Upper lobe of left lung (tissue), 4 donors: Measurements from ENCODE around the gene DNAJB1.

ENCODE experiments used
- EP300 ChIP-seq, 4 donors: sonication (generic); formaldehyde crosslinking; IDR thresholded peaks; one replicate each; pipeline ENCODE4 v1.5.1; 2017; ENCODE audit warnings: antibody characterized with exemption in 4 of 4, control low read depth in 2 of 4
- POLR2A ChIP-seq, 4 donors: fragments of 450-650 bp; IDR thresholded peaks; one replicate each; pipeline ENCODE4 v1.5.1; 2016 to 2017; ENCODE audit warnings: antibody characterized with exemption in 4 of 4, mild to moderate bottlenecking in 2 of 4
- POLR2AphosphoS5 ChIP-seq, 2 donors: sonication (generic); formaldehyde crosslinking; IDR thresholded peaks; one replicate each; pipeline ENCODE4 v1.5.1; 2017; ENCODE audit warnings: antibody characterized with exemption in 2 of 2
- TF ChIP-seq, protein P1 (sequence below), 6 experiments: fragments of 450-650 bp in 4 of 6; fragments of 200-600 bp in 2 of 6; sonication (generic) in 2 of 6; IDR thresholded peaks; one replicate each; pipeline ENCODE4 v1.5.1; 2016 to 2019; ENCODE audit warnings: antibody characterized with exemption in 6 of 6

DNA sequence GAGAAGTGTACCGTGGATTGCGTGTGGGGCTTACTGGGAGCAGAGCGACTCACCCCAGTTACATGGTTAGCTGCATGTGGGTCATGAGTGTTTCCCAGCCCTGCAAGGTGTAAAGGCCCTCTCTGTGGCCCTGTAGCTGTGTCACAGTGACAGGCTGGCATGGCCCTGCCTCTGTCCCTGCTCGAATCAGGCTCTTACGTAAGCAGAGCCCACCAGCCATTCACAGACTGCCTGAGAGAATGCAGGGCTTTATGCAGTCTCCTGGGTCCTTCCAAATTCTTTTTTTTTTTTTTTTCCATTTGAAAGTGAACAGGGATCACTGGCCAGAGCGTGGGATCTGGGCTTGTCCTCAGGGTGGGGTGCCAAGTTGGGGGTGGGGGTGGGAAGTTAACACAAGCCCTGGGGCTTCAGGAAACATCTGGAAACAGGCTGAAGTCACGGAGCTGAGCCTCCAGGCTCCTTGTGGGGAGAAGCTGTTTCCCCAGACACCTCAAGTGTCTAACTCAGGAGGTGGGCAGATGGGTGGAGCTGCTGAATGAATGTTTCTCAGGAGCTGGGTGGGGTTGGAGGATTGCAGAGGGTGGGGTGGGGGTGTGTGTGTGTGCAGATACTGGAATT lies 24.6 kb upstream of the DNAJB1 start:
- TF ChIP-seq POLR2AphosphoS5 (IDR thresholded peaks at IDR 0.05) (no peak), POLR2A (IDR thresholded peaks at IDR 0.05) (no peak), EP300 (IDR thresholded peaks at IDR 0.05) (no peak)
- TF ChIP-seq, protein P1, sequence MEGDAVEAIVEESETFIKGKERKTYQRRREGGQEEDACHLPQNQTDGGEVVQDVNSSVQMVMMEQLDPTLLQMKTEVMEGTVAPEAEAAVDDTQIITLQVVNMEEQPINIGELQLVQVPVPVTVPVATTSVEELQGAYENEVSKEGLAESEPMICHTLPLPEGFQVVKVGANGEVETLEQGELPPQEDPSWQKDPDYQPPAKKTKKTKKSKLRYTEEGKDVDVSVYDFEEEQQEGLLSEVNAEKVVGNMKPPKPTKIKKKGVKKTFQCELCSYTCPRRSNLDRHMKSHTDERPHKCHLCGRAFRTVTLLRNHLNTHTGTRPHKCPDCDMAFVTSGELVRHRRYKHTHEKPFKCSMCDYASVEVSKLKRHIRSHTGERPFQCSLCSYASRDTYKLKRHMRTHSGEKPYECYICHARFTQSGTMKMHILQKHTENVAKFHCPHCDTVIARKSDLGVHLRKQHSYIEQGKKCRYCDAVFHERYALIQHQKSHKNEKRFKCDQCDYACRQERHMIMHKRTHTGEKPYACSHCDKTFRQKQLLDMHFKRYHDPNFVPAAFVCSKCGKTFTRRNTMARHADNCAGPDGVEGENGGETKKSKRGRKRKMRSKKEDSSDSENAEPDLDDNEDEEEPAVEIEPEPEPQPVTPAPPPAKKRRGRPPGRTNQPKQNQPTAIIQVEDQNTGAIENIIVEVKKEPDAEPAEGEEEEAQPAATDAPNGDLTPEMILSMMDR (IDR thresholded peaks at IDR 0.05) = no peak
